GM18951 (cell line): Measurements from ENCODE around the gene MEOX2.

ENCODE experiments used
- POLR2A ChIP-seq: IDR thresholded peaks from 4 replicates; pipeline ENCODE4 v1.6.1; 2011; ENCODE audit warnings: mild to moderate bottlenecking; ENCODE audit not compliant: insufficient read length, insufficient read depth; ENCODE audit errors: extremely low read depth
- in situ Hi-C: fragments of 300-500 bp; cut with MboI; formaldehyde crosslinking; loops from one replicate; pipeline ENCODE4 v1.12.0; 2022; ENCODE audit warnings: low sequenced_read_pairs, mixed read lengths, inconsistent platforms; ENCODE audit not compliant: unreplicated experiment

Gene MEOX2

GRCh38 chr7:15686295-15686956 lies at the start of gene MEOX2:
TSS of gene MEOX2 (minus strand) at chr7:15686683. CDS start at chr7:15686402, 281 bp downstream.
- TF ChIP-seq POLR2A, result no peak
- in situ Hi-C loops, result no loop called here

- TF ChIP-seq POLR2A, result no peak
- in situ Hi-C loops, result no loop called here
These were observed 43.3 kb upstream of the MEOX2 start for GRCh38 chr7:15729746-15730145.

- in situ Hi-C loops, result no loop called here
- TF ChIP-seq POLR2A, result no peak
These were observed 38.6 kb upstream of the MEOX2 start for GRCh38 chr7:15725051-15725450.

GRCh38 chr7:15723841-15724240 lies 37.4 kb upstream of the MEOX2 start:
- in situ Hi-C loops, result no loop called here

GRCh38 chr7:15720849-15721471 lies 34.5 kb upstream of the MEOX2 start:
- in situ Hi-C loops, result no loop called here
- no peak for TF ChIP-seq POLR2A

More at GRCh38 chr7:15723841-15724240, 37.4 kb upstream of the MEOX2 start:
- no peak for TF ChIP-seq POLR2A

- in situ Hi-C loops, result no loop called here
- TF ChIP-seq POLR2A, result no peak
These were observed 32.8 kb upstream of the MEOX2 start for GRCh38 chr7:15719311-15719710.

- no peak for TF ChIP-seq POLR2A
- in situ Hi-C loops, result no loop called here
These were observed 29.0 kb upstream of the MEOX2 start for GRCh38 chr7:15715435-15715834.

GRCh38 chr7:15709978-15710377 lies 23.5 kb upstream of the MEOX2 start:
- in situ Hi-C loops, result no loop called here
- TF ChIP-seq POLR2A, result no peak

- in situ Hi-C loops, result no loop called here
- no peak for TF ChIP-seq POLR2A
These were observed 21.1 kb upstream of the MEOX2 start for GRCh38 chr7:15707570-15707969.

- in situ Hi-C loops, result no loop called here
- TF ChIP-seq POLR2A, result no peak
These were observed 17.2 kb upstream of the MEOX2 start for GRCh38 chr7:15703732-15704131.

- TF ChIP-seq POLR2A, result no peak
- in situ Hi-C loops, result no loop called here
These were observed 6.1 kb upstream of the MEOX2 start for GRCh38 chr7:15692501-15693020.

GRCh38 chr7:15688911-15689310 lies 2.4 kb upstream of the MEOX2 start:
- in situ Hi-C loops, result no loop called here
- no peak for TF ChIP-seq POLR2A

GRCh38 chr7:15688279-15688626 lies 1.8 kb upstream of the MEOX2 start:
- in situ Hi-C loops, result no loop called here
- TF ChIP-seq POLR2A, result no peak
